K562 (cell line): ENCODE data around the gene TTYH2. TPM values are rescaled to one million over a fixed set of nuclear protein-coding genes. Genes with fewer than 3 reads are reported as not detected.
"Not testable (repeated sequence)": the region's sequence is repeated elsewhere in the genome, so short reads cannot be mapped to it uniquely, and the experiment has no call there.

Experiments used
- ATAC-seq: fragments of 200-7000 bp; cut with Tn5 transposase; 3 replicates; pipeline ENCODE4 v1.9.1; 2020; ENCODE audit warnings: moderate library complexity
- BruUV-seq: library from RNA; stranded (reverse); fragments of 400-500 nt; replicated peaks from 2 replicates; lab custom pipeline; 2021; lab: Mats Ljungman, UMichigan
- CTCF ChIA-PET: fragments of 300-600 bp; formaldehyde crosslinking; extraction: SDS; loops from one replicate; lab custom pipeline; 2021; ENCODE audit warnings: low intra/inter-chr PET ratio; lab: Yijun Ruan, JAX
- POLR2A ChIA-PET: fragments of 300-600, 350-650 bp; sonication (Branson Sonifier 250); formaldehyde crosslinking; extraction: SDS; loops from one replicate; lab custom pipeline; 2021; ENCODE audit warnings: antibody characterized with exemption, inconsistent platforms; lab: Yijun Ruan, JAX
- DNase-seq, 4 experiments: peaks; one replicate each; pipeline versions ENCODE4 v3.0.0 to v3.0.0-alpha.2; 2011 to 2018; ENCODE audit warnings: low spot score in 3 of 4, mixed read lengths in 3 of 4; ENCODE audit errors: extremely low read depth in 1 of 4
- FAIRE-seq: peaks from 2 replicates; lab custom pipeline; 2011; peaks lifted over from hg19 to GRCh38; lab: Jason Lieb, UNC
- H2AFZ ChIP-seq: 2 replicates; pipeline ENCODE4 v1.6.0; 2011; ENCODE audit warnings: low read depth, low read length, control low read depth, inconsistent platforms
- H3K27ac ChIP-seq: fragments of 200-600 bp; 3 replicates; pipeline ENCODE4 v1.8.0; 2011; ENCODE audit warnings: low read depth, mild to moderate bottlenecking, control low read depth, inconsistent platforms, low read length, moderate library complexity, mixed read lengths; ENCODE audit errors: extremely low read depth
- H3K27me3 ChIP-seq, 2 experiments: fragments of 300-600 bp in 1 of 2; 2 replicates in 1 of 2; 3 replicates in 1 of 2; pipeline versions ENCODE4 v1.6.0 to v1.8.0; 2011; ENCODE audit warnings: inconsistent platforms in 2 of 2, low read length in 2 of 2, mild to moderate bottlenecking in 1 of 2, mixed read lengths in 1 of 2, moderate library complexity in 1 of 2; ENCODE audit not compliant: control insufficient read depth in 2 of 2, insufficient read depth in 2 of 2
- H3K36me3 ChIP-seq: fragments of 300-600 bp; 3 replicates; pipeline ENCODE4 v1.8.0; 2011; ENCODE audit warnings: mild to moderate bottlenecking, low read length, inconsistent platforms; ENCODE audit not compliant: control insufficient read depth, insufficient read depth
- H3K4me1 ChIP-seq, 2 experiments: fragments of 200-600 bp in 1 of 2; replicated peaks in 1 of 2; 2 replicates in 1 of 2; 3 replicates in 1 of 2; pipeline versions ENCODE4 v1.5.1 to v1.8.0; 2011; ENCODE audit warnings: inconsistent platforms in 2 of 2, low read length in 2 of 2, mild to moderate bottlenecking in 1 of 2, mixed read lengths in 1 of 2, moderate library complexity in 1 of 2; ENCODE audit not compliant: control insufficient read depth in 2 of 2, insufficient read depth in 2 of 2
- H3K4me2 ChIP-seq: 2 replicates; pipeline ENCODE4 v1.6.1; 2011; ENCODE audit warnings: low read length, control low read depth, inconsistent platforms, mixed read lengths; ENCODE audit not compliant: insufficient read depth
- H3K4me3 ChIP-seq: fragments of 200-600 bp; sonication (generic), shearing (Covaris generic); 2 replicates; pipeline ENCODE4 v1.5.1; 2016; ENCODE audit warnings: control low read depth, inconsistent platforms
- H3K79me2 ChIP-seq: fragments of 200-600 bp; 3 replicates; pipeline ENCODE4 v1.8.0; 2011; ENCODE audit warnings: low read length, inconsistent platforms; ENCODE audit not compliant: control insufficient read depth, insufficient read depth
- H3K9ac ChIP-seq, 2 experiments: 2 replicates each; pipeline versions ENCODE4 v1.6.0 to v1.6.1; 2011; ENCODE audit warnings: low read depth in 2 of 2, low read length in 2 of 2, control low read depth in 1 of 2, inconsistent platforms in 1 of 2, mild to moderate bottlenecking in 1 of 2, mixed read lengths in 1 of 2; ENCODE audit not compliant: insufficient read depth in 1 of 2
- H3K9me1 ChIP-seq: one replicate; pipeline ENCODE4 v1.6.0; 2011; ENCODE audit warnings: inconsistent platforms, mild to moderate bottlenecking, low read length, moderate library complexity; ENCODE audit not compliant: control insufficient read depth, insufficient read depth
- H3K9me3 ChIP-seq: replicated peaks from 2 replicates; pipeline ENCODE4 v1.5.1; 2011; ENCODE audit warnings: low read depth, low read length, inconsistent platforms; ENCODE audit not compliant: control insufficient read depth, insufficient read depth
- H4K20me1 ChIP-seq: replicated peaks from 2 replicates; pipeline ENCODE4 v1.6.1; 2011; ENCODE audit warnings: low read length, inconsistent platforms, mixed read lengths; ENCODE audit not compliant: control insufficient read depth, insufficient read depth
- ADNP ChIP-seq: fragments of 200-800 bp; sonication (Bioruptor generic); IDR thresholded peaks from 2 replicates; pipeline ENCODE4 v1.6.1; 2016; ENCODE audit warnings: missing genetic modification characterization, missing compliant biosample characterization
- AFF4 ChIP-seq: sonication (generic); formaldehyde crosslinking; IDR thresholded peaks from 2 replicates; pipeline ENCODE4 v1.8.0; 2023; ENCODE audit warnings: mild to moderate bottlenecking, missing genetic modification reagents
- BCOR ChIP-seq: fragments of 450-650 bp; IDR thresholded peaks from 2 replicates; pipeline ENCODE4 v1.6.1; 2016
- CBX1 ChIP-seq: sonication (generic); IDR thresholded peaks from 2 replicates; pipeline ENCODE4 v1.6.1; 2016; ENCODE audit warnings: antibody characterized with exemption, low read depth, mild to moderate bottlenecking
- OTX1 ChIP-seq: fragments of 450-650 bp; formaldehyde crosslinking; IDR thresholded peaks from 2 replicates; pipeline ENCODE4 v1.4.0; 2022; ENCODE audit warnings: mild to moderate bottlenecking
- RERE ChIP-seq: sonication (generic); formaldehyde crosslinking; IDR thresholded peaks from 2 replicates; pipeline ENCODE4 v1.8.0; 2023; ENCODE audit warnings: missing genetic modification reagents, mild to moderate bottlenecking, borderline replicate concordance
- SMARCA5 ChIP-seq: fragments of 450-650 bp; IDR thresholded peaks from 2 replicates; pipeline ENCODE4 v1.6.1; 2016
- ZNF134 ChIP-seq: fragments of 250-450 bp; sonication (Bioruptor Pico); conservative IDR thresholded peaks from 2 replicates; pipeline ENCODE4 v1.4.0; 2020
- ZNF263 ChIP-seq: sonication (generic); formaldehyde crosslinking; IDR thresholded peaks from 2 replicates; pipeline ENCODE4 v1.8.0; 2022; ENCODE audit warnings: mild to moderate bottlenecking, missing genetic modification reagents, borderline replicate concordance
- ZNF324 ChIP-seq: fragments of 250-450 bp; sonication (Bioruptor Pico); IDR thresholded peaks from 2 replicates; pipeline ENCODE4 v1.4.0; 2020; ENCODE audit warnings: mild to moderate bottlenecking
- ZNF431 ChIP-seq: sonication (generic); formaldehyde crosslinking; IDR thresholded peaks from 2 replicates; pipeline ENCODE4 v1.8.0; 2022; ENCODE audit warnings: mild to moderate bottlenecking, missing genetic modification reagents
- ZNF584 ChIP-seq: fragments of 200-800 bp; sonication (Bioruptor generic); IDR thresholded peaks from 2 replicates; pipeline ENCODE4 v1.6.1; 2016; ENCODE audit warnings: low read depth, mild to moderate bottlenecking, missing genetic modification characterization, missing compliant biosample characterization
- WGBS: fragments of 100-300 bp; shearing (Covaris generic); methylation state at CpG from one replicate; pipeline ENCODE4 v1.1.6; 2016; ENCODE audit warnings: low coverage, mixed read lengths; ENCODE audit not compliant: insufficient coverage; ENCODE audit errors: missing lambda C conversion rate; 5-methylcytosine and 5-hydroxymethylcytosine counted together
- in situ Hi-C: fragments of 300-500 bp; cut with MboI; formaldehyde crosslinking; loops from 4 replicates; pipeline ENCODE4 v1.15.0; 2018; ENCODE audit warnings: inconsistent platforms, mixed read lengths
- intact Hi-C: fragments of 100-400 bp; cut with micrococcal nuclease; formaldehyde crosslinking; loops from 2 replicates; pipeline ENCODE4 v1.14.2; 2022
- polyA plus RNA-seq, 8 experiments: library from polyadenylated mRNA; depleted of rRNA in 4 of 8; stranded (reverse) in 5 of 8; unstranded in 3 of 8; fragments of >200 nt; fragmentation: Nextera tagmentation in 2 of 8; fragmentation: Illumina TruSeq in 1 of 8; extraction: Ambion mirVana in 2 of 8; extraction: Trizol in 1 of 8; gene quantifications; 2 replicates each; pipeline versions ENCODE4 v1.2.1 to v1.2.3, GENCODE V29; 2011 to 2014; ENCODE audit warnings: inconsistent platforms in 1 of 8, missing spikeins in 1 of 8
- total RNA-seq, 7 experiments: library from RNA; depleted of rRNA in 6 of 7; stranded (reverse); fragments of >200 nt in 6 of 7; fragmentation: Illumina TruSeq in 2 of 7; extraction: Trizol in 2 of 7; gene quantifications; 2 replicates each; pipeline versions ENCODE4 v1.2.1 to v1.2.3, GENCODE V29; 2011 to 2021; ENCODE audit warnings: low replicate concordance in 1 of 7

The TTYH2 gene
- total and polyA plus RNA-seq, 9 of the 15 experiments (the other 6 are each of a cell fraction or from before 2014, with no cell fraction given) = 0.03 to 2.0 (median 0.91) TPM

GRCh38 chr17:74281799-74282198 lies 68.4 kb downstream of the TTYH2 start (continued):
- TF ChIP-seq RERE (CRISPR knock-in tag) = 0 out of 2 replicates have a peak, but pooled peaks have one; percentile 11

- H3K36me3 ChIP-seq, CTCF ChIA-PET, FAIRE-seq, H2AFZ ChIP-seq, H3K4me2 ChIP-seq, DNase-seq, H3K27ac ChIP-seq, H3K4me3 ChIP-seq, H3K9ac ChIP-seq, H3K79me2 ChIP-seq, BruUV-seq, H3K27me3 ChIP-seq, H3K9me1 ChIP-seq: not testable (repeated sequence)
- H3K4me1 ChIP-seq = peaks cover 16 to 30% of the 10 kb centered on the region in 2 experiments
- intact Hi-C loops = loop anchor here (5.0 kb wide), 1 partner anchor 70 kb away; the partner anchor contains the start of gene TTYH2
- 23% methylated on average over 4 of the region's 4 CpGs for WGBS
- POLR2A ChIA-PET = interaction anchor here (0.6 to 1.9 kb wide), 6 partner anchors 10 to 352 kb away, joined by 3 to 6 read pairs (median 4); no protein-coding TSS in a partner anchor
- TF ChIP-seq ZNF324 (CRISPR knock-in tag) (0 out of 2 replicates have a peak, but pooled peaks have one; percentile 5), CBX1 (peak; percentile 48), ZNF431 (CRISPR knock-in tag) (0 out of 2 replicates have a peak, but pooled peaks have one; percentile 30), SMARCA5 (peak; percentile 65; the same call in 1 of the 2 replicates), BCOR (peak; percentile 26; the same call in 1 of the 2 replicates), AFF4 (CRISPR knock-in tag) (0 out of 2 replicates have a peak, but pooled peaks have one; percentile 69), ZNF134 (CRISPR knock-in tag) (peak; percentile 58; the same call in 1 of the 2 replicates), OTX1 (CRISPR knock-in tag) (0 out of 2 replicates have a peak, but pooled peaks have one; percentile 16), ZNF263 (CRISPR knock-in tag) (peak; percentile 63; the same call in 1 of the 2 replicates), ZNF584 (CRISPR knock-in tag) (0 out of 2 replicates have a peak, but pooled peaks have one; percentile 1), ADNP (tag) (peak; percentile 89; the same call in 1 of the 2 replicates)
- TF ChIP-seq, all 486 proteins: peak for 11; not testable (repeated sequence) for 475
- in situ Hi-C loops = loop anchor here (5.0 kb wide), 1 partner anchor 65 kb away; no protein-coding TSS in a partner anchor
- not testable (repeated sequence) for H3K9me3 ChIP-seq, H4K20me1 ChIP-seq, ATAC-seq
Measured at GRCh38 chr17:74282274-74282586, 68.9 kb downstream of the TTYH2 start.
